HFF-Myc (cell line): ENCODE measurements around the gene CYP2W1.
A peak's percentile ranks its signal among the peaks of the same experiment; 100 is the strongest.

Experiments used
- DNase-seq: peaks from one replicate; pipeline ENCODE4 v3.0.0-alpha.2; 2011; ENCODE audit warnings: low read depth; ENCODE audit errors: extremely low read depth
- H3K4me3 ChIP-seq: replicated peaks from 2 replicates; pipeline ENCODE4 v1.5.1; 2011; ENCODE audit warnings: low read depth, mild to moderate bottlenecking, control low read depth, low read length
- CTCF ChIP-seq: IDR thresholded peaks from 2 replicates; pipeline ENCODE4 v1.5.1; 2012; ENCODE audit warnings: mild to moderate bottlenecking, low read depth, low read length, control low read depth; ENCODE audit errors: missing control alignments

The CYP2W1 gene

GRCh38 chr7:1016577-1017531 is 33.9 kb downstream of the CYP2W1 start:
- DNase-seq, result no peak
- no peak overlapping the region for H3K4me3 ChIP-seq
- TF ChIP-seq CTCF, result no peak

GRCh38 chr7:1017586-1018333 is 34.8 kb downstream of the CYP2W1 start:
- no peak for DNase-seq
- H3K4me3 ChIP-seq, result no peak overlapping the region
- TF ChIP-seq CTCF, result no peak

- no peak for DNase-seq
- no peak overlapping the region for H3K4me3 ChIP-seq
- no peak for TF ChIP-seq CTCF
These were observed 35.3 kb downstream of the CYP2W1 start for GRCh38 chr7:1018334-1018695.

- no peak for DNase-seq
- no peak for TF ChIP-seq CTCF
- H3K4me3 ChIP-seq, result no peak overlapping the region
These were observed 36.3 kb downstream of the CYP2W1 start for GRCh38 chr7:1019255-1019785.

GRCh38 chr7:1019789-1020610 is 37.0 kb downstream of the CYP2W1 start:
- TF ChIP-seq CTCF, result no peak
- no peak overlapping the region for H3K4me3 ChIP-seq
- DNase-seq, result no peak

- H3K4me3 ChIP-seq, result no peak overlapping the region
- peak; percentile 23 for TF ChIP-seq CTCF
These were observed 37.9 kb downstream of the CYP2W1 start for GRCh38 chr7:1020849-1021251.

More at GRCh38 chr7:1020849-1021251, 37.9 kb downstream of the CYP2W1 start:
- DNase-seq, result no peak
